Lower leg skin (tissue), 4 donors: ENCODE results near the gene ZNF133. TPM values are rescaled to one million over a fixed set of nuclear protein-coding genes. Genes with fewer than 3 reads are reported as not detected.

Experiments used
- DNase-seq, 2 donors: peaks; one replicate each; pipeline ENCODE4 v3.0.0-alpha.2; 2019; ENCODE audit warnings: low spot score in 2 of 2
- H3K4me3 ChIP-seq: fragments of 200-600 bp; sonication (generic); 2 replicates; pipeline ENCODE4 v1.5.1; 2017; ENCODE audit warnings: mild to moderate bottlenecking, low read depth; ENCODE audit not compliant: poor library complexity, severe bottlenecking
- POLR2A ChIP-seq, 2 donors: fragments of 450-650 bp; IDR thresholded peaks; one replicate each; pipeline ENCODE4 v1.6.1; 2016 to 2017; ENCODE audit warnings: antibody characterized with exemption in 2 of 2, mild to moderate bottlenecking in 1 of 2, moderate library complexity in 1 of 2
- WGBS, 2 donors: methylation state at CpG; one replicate each; pipeline ENCODE4 v1.1.5; 2018; 5-methylcytosine and 5-hydroxymethylcytosine counted together
- intact Hi-C: fragments of 100-400 bp; cut with DNase I; formaldehyde crosslinking; loops from one replicate; pipeline ENCODE4 v1.15.0; 2023; ENCODE audit warnings: low total_unique reads
- total RNA-seq, 4 donors: library from RNA; depleted of rRNA; stranded (reverse); fragments of >200 nt; gene quantifications; one replicate each; pipeline ENCODE4 v1.1.0, GENCODE V29; 2016
- TF ChIP-seq, protein P1 (sequence below), 3 donors: fragments of 450-650 bp; IDR thresholded peaks; one replicate each; pipeline ENCODE4 v1.5.1; 2016; ENCODE audit warnings: antibody characterized with exemption in 3 of 3, mild to moderate bottlenecking in 3 of 3, moderate library complexity in 2 of 3

The ZNF133 gene
- total RNA-seq, 4 donors from 2014 or later: 14.3 to 27.8 (median 23.7) TPM

DNA sequence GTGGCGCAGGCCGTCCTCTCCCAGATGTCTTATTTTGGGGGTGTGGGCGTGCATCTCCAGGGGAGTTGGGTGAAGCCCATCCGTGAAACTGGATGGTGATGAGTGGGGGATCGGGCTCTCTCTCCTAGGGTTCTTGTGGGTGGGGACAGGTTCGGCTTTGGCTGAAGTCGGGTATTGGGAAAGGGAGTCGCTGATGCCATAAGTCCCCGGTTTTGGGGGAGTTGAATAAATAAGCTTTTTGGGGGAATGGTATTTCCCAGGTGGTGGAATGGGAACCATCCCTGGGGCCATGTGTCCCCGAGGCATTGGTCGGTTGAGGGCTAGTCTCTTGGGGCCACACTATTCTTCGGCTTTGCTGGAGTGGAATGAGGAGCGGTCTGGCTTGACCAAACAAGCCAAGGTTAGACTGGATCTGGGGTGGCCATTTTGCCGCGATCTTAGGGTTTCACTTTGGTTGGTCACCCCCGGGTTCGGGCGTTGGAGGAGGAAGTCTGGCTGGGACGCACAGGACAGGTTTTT, 481 bp downstream of the ZNF133 start:
- intact Hi-C loops: no loop called here

DNA sequence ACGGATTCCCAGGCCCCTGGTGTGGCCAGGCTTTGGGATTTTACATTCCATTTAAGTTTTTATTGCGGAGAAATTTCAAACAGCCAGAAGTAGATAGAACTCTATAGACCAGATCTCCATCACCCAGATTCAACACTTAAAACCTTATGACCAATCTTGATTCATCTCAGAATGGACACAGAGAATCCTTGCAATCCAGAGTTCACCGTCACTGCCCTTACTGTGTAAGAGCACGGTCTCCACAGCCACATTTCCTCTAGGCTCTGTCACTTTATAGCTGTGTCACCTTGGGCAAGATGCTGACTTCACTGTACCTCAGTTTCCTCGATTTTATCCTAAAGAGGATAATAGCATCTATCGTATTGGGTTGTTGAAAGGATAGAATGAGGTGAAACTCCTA, 979 bp downstream of the ZNF133 start:
- WGBS, 2 donors: 72 to 77% methylated on average over 6 of the region's 6 CpGs

More for the DNA sequence above, 481 bp downstream of the ZNF133 start:
- no peak for DNase-seq
- 6 to 9% methylated on average over 19 of the region's 19 CpGs for WGBS, 2 donors
- TF ChIP-seq, protein P1, sequence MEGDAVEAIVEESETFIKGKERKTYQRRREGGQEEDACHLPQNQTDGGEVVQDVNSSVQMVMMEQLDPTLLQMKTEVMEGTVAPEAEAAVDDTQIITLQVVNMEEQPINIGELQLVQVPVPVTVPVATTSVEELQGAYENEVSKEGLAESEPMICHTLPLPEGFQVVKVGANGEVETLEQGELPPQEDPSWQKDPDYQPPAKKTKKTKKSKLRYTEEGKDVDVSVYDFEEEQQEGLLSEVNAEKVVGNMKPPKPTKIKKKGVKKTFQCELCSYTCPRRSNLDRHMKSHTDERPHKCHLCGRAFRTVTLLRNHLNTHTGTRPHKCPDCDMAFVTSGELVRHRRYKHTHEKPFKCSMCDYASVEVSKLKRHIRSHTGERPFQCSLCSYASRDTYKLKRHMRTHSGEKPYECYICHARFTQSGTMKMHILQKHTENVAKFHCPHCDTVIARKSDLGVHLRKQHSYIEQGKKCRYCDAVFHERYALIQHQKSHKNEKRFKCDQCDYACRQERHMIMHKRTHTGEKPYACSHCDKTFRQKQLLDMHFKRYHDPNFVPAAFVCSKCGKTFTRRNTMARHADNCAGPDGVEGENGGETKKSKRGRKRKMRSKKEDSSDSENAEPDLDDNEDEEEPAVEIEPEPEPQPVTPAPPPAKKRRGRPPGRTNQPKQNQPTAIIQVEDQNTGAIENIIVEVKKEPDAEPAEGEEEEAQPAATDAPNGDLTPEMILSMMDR (IDR thresholded peaks at IDR 0.05): no peak
- TF ChIP-seq POLR2A (IDR thresholded peaks at IDR 0.05): no peak
- peak overlapping the region; percentile 80 for H3K4me3 ChIP-seq

DNA sequence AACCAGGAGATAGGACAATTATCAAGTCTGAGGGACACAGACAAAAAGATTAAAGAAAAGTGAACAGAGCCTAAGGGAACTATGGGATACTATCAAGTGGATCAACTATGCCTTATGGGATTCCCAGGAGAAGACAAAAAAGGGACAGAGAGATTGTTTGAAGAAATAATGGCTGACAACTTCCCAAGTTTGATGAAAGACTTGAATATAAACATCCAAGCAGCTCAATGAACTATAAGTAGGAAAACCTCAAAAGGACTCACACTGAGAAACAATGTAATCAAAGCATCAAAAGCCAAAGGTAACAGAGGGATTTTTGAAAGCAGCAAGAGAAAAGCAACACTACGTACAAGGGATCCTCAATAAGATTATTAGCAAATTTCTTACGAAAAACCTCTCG, 11.0 kb downstream of the ZNF133 start:
- WGBS, 2 donors: 96% methylated on average over 3 of the region's 3 CpGs
- TF ChIP-seq, protein P1 (IDR thresholded peaks at IDR 0.05): no peak
- no peak for TF ChIP-seq POLR2A (IDR thresholded peaks at IDR 0.05)
- DNase-seq: no peak
- H3K4me3 ChIP-seq: no peak overlapping the region
- intact Hi-C loops: no loop called here

More for the DNA sequence above, 979 bp downstream of the ZNF133 start:
- intact Hi-C loops: no loop called here
- no peak for DNase-seq
- H3K4me3 ChIP-seq: no peak overlapping the region
- TF ChIP-seq, protein P1 (IDR thresholded peaks at IDR 0.05): no peak
- TF ChIP-seq POLR2A (IDR thresholded peaks at IDR 0.05): no peak

DNA sequence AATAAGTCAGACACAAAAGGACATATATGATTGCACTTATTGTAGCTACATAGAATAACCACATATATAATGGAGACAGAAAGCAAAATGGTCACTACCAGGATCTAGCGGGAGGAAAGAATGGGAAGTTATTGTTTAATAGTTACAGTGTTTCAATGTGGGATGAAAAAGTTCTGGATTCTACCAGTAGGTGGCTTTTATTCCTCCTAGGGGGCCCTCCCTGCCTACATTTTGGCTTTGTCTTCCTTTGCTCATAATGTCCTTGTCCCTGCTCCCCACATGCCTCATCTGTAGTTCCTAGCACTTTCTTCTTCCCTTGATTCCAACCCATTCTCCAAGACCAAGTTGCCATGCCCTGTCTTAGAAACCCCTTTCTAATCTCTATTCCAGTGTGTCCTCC, 16.3 kb downstream of the ZNF133 start:
- DNase-seq: no peak
- intact Hi-C loops: no loop called here
- TF ChIP-seq, protein P1 (IDR thresholded peaks at IDR 0.05): no peak
- no peak for TF ChIP-seq POLR2A (IDR thresholded peaks at IDR 0.05)
- 100% methylated on average over 1 of the region's 1 CpG for WGBS, 2 donors
- no peak overlapping the region for H3K4me3 ChIP-seq

DNA sequence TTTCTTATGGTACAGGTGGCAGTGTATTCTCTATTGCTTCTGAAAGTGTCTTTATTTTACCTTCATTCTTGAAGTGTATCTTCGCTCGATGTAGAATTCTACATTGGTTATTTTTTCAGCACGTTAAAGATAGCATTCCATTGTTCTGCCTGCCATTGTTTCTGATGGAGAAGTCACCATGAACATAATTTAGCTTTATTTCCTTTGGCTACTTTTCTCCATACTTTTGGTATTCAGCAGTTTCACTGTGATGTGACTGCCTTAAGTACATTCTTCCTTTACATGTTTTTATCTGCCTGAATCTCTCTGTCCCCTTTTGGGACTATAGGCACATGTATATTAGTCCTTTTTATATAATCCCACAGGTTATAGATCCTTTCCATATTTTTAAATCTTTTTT, 19.0 kb downstream of the ZNF133 start:
- H3K4me3 ChIP-seq: no peak overlapping the region
- intact Hi-C loops: no loop called here
- WGBS, 2 donors: 87 to 94% methylated on average over 3 of the region's 3 CpGs
- no peak for DNase-seq
- TF ChIP-seq, protein P1 (IDR thresholded peaks at IDR 0.05): no peak
- no peak for TF ChIP-seq POLR2A (IDR thresholded peaks at IDR 0.05)

DNA sequence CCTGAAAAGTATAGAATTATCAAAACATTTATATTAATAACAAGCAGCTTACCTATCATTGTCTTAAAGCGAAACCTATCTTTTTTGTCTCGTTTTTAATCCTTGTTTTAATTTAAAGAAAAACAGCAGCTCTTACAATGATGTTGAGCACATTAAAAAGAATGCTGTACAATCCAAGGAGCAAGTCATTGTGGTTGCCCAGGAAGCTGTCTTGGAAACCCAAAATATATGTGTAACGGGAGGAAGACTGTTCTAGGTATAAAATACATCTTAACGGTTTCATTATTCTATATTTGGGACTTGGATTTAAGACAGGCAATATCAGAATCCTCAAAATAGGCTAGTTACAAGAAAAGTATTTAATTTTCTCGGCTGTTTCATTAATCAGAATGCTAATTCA, 21.7 kb downstream of the ZNF133 start:
- 79 to 81% methylated on average over 5 of the region's 5 CpGs for WGBS, 2 donors
- intact Hi-C loops: no loop called here
- no peak for DNase-seq
- H3K4me3 ChIP-seq: no peak overlapping the region
- TF ChIP-seq POLR2A (IDR thresholded peaks at IDR 0.05): no peak
- TF ChIP-seq, protein P1 (IDR thresholded peaks at IDR 0.05): no peak
